NCI-H146 treated with DMSO at 0.1 percent for 48 hours (cell line): ENCODE results near the gene INIP.

ENCODE experiments used
- DNase-seq: peaks from one replicate; lab custom pipeline; 2025; ENCODE audit not compliant: unreplicated experiment; lab: John Stamatoyannopoulos, UW

The INIP gene

DNA sequence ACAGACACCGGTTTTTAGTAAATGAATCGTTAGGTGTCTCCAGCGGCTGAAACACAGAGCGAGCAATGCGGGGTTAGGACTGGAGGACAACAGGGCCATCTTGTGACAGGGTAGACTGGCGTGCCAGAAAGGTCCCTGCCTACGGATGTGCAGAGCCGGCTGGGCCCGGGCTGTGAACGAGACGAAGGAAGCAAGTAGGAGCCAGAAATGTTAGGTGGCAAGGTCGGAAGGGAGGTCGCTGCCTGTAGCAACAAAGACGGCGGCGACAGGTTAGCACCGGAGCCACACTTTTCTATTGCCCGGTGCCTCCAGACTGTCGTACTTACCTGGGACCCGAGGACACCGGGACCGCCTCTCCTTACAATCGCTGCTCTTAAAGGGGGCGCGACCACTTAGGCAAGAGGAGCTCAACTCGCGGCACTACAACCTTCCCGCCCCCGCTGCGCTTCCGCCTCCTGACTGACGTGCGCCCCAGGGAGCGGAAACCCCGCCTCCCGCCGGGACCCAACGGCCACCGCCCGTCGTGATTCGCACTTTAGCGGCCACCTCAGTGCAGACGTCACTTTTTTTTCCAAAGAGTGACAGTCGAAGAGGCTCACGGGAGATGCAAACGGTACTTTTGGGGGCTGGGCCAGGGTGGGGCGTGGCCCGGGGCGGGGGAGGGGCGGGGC is at the start of gene INIP:
TSS of gene INIP (minus strand) at position 457 of the 671 bp plus-strand sequence. CDS start 1,632 bp downstream, outside the sequence.
- peak; percentile 86 for DNase-seq

- DNase-seq: no peak
Observed at GRCh38 chr9:112765281-112765680, 47.4 kb upstream of the INIP start.

DNA sequence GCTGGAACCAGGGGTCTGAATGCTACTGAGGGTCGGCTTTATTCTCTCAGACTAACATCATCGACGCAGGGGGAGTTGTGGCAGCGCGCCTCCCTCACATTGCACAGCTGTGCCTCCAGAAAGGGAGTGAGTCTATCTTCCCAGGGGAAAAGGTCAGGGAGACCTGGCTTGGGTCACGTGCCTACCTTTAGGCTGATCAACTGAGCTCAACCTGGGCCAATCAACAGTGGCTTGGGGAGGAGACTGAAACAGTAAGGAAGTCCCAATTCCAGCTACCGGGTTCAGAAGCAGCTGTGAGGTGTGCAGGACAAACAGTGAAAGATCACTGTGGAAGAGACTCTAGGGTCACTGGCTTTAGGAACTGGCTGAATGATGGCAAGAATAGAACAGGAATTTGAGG is 46.9 kb upstream of the INIP start:
- DNase-seq: no peak

GRCh38 chr9:112764344-112764743 is 46.4 kb upstream of the INIP start:
- no peak for DNase-seq

GRCh38 chr9:112762726-112763518 is 45.0 kb upstream of the INIP start:
- DNase-seq: no peak

GRCh38 chr9:112761912-112762655 is 44.2 kb upstream of the INIP start:
- no peak for DNase-seq

DNA sequence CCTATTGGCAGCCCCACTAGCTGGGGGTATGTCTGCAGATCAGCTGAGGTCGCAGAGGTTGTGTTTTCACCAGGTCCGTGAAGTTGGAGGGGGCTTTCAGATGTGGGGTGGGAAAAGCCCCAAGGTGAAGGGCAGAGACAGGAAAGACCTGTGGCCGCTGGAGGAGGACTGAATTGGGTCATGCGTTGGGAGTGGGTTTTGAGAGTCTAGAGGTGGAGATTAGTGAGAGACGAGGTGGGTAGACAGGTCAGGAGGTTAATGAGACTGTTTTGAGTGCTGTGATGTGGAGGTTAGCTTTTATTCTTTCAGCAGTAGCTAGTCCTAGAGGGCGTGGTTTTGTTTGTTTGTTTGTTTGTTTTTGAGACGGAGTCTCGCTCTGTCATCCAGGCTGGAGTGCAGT is 42.9 kb upstream of the INIP start:
- DNase-seq: no peak

GRCh38 chr9:112757940-112758339 is 40.0 kb upstream of the INIP start:
- DNase-seq: no peak

GRCh38 chr9:112757282-112757883 is 39.5 kb upstream of the INIP start:
- DNase-seq: no peak

DNA sequence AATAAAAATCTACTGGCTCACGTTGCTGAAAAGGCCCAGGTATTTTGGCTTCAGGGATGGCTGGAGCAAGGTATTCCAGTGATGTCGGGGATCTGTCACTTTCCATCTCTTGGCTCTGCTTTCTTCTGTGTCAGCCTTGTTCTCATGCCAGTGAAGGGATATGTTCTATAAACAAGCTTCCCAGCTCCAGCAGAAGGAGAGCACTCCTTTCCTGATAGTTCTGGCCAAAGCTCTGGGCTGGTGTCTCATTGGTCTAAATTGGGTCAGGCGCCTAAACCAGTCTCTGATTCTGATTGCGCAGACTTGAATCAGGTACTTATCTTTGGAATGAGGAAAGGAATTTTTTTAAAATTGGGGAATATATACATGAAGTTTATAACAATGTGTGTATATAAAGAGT is 37.8 kb upstream of the INIP start:
- DNase-seq: no peak

- no peak for DNase-seq
Observed at GRCh38 chr9:112755016-112755427, 37.1 kb upstream of the INIP start.

DNA sequence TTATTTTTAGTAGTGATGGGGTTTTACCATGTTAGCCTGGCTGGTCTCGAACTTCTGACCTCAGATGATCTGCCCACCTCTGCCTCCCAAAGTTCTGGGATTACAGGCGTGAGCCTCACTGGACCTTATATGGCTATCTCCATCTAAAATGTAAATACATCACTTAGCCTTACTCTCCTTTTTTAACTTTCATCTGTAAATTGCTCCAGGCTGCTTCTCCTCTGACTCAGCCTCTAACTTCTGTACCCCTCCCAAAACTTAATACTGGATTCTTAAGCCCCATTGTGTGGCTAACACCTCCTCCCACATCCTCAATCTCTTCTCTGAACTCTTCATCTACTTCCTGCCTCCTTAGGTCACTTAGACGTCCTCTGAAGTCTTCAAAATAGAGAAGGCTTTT is 36.7 kb upstream of the INIP start:
- no peak for DNase-seq

DNA sequence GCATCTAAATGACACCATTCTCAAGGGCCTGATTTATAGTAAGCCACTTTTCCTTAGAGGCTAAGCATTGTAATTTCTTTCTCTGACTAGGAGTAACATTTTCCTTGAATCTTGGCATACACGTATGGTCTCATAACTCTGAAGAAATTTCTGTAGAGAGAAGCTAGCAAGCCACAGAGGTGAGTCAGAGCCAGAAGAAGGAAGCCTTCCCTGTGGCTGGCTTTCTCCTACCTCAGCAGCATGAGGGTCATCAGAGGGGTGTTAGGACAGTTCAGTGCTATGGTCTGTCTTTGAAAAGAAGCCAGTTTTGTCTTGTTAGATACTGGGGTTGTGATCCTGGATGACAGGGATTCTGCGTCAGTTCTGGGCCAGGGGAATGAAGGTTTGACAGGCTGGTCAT is 35.8 kb upstream of the INIP start:
- no peak for DNase-seq

DNA sequence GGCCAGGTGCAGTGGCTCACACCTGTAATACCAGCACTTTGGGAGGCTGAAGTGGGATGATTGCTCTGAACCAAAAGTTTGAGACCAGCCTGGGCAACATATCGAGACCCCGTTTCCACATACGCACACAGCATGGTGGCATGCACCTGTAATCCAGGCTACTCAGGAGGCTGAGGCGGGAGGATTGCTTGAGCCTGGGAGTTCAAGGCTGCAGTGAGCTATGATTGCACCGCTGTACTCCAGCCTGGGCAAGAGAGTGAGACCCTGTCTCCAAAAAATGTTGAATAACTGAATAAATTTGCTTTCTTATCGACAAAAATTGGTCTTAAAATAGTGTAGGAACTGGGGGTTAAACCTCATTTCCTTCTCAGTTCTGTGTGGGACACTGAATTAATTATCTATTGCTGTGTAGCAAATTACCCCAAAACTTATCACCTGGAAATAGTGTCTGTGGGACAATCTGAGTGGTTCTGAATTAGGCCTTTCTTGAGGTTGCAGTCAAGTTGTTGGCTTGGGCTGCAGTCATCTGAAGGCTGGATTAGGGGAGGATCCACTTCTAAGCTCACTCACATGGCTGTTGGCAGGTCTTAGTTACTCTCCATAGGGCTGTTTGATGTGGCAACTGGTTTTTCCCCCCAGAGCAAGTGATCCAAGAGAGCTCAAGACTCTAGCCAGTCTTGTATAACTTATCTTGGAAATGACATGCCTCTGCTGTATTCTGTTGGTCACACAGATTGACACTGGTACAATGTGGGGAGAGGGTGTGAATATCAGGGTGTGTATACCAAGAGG is 34.6 kb upstream of the INIP start:
- DNase-seq: no peak

DNA sequence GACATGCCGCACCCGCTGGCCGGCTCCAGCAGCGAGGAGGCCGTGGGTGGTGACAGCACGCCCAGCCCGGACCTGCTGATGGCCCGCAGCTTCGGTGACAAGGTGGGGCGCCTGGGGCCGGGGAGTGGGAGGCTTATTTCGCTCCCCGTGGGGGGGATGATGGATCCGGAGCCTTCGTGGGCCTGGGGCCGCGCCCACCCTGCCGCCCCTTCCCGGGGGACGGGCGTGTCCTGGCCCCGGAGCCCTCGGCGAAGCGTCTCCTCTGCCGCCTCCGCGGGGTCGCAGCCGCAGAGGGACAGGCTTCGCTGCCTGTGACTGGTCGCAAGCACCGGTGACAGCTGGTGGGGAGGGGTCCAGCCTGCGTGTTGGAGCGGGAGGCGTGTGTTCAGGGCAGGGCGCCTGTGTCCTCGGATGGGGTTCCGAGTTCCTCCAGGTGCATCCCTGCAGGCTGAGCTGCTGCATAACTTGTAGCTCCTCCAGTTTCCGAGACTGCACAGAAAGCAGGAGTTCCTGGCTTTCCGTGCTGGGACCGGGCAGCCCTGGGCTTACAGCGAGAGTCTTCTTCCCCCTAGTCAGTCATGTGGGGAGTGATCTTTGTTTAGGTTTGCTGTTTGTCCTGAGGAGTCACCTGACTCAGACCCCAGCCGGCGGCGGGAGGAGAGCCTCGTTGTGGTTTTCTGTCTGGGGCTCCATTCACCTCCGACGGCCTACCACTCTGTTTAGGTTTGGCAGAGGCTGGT is 33.3 kb upstream of the INIP start:
- peak; percentile 29 for DNase-seq

DNA sequence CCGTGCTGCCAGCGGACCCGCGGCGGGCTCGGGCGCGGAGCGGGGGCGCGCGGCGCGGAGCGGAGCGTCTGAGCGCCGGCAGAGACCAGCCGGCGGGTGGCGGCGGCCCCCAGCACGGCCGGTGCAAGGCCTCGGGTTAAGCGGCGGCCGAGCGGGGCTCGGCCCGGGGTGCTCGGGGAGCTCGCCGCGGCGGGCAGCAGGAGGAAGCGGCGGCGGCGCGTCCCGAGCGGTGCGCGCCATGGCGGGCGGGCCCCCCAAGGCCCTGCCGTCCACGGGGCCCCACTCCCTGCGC is 32.8 kb upstream of the INIP start:
- no peak for DNase-seq

DNA sequence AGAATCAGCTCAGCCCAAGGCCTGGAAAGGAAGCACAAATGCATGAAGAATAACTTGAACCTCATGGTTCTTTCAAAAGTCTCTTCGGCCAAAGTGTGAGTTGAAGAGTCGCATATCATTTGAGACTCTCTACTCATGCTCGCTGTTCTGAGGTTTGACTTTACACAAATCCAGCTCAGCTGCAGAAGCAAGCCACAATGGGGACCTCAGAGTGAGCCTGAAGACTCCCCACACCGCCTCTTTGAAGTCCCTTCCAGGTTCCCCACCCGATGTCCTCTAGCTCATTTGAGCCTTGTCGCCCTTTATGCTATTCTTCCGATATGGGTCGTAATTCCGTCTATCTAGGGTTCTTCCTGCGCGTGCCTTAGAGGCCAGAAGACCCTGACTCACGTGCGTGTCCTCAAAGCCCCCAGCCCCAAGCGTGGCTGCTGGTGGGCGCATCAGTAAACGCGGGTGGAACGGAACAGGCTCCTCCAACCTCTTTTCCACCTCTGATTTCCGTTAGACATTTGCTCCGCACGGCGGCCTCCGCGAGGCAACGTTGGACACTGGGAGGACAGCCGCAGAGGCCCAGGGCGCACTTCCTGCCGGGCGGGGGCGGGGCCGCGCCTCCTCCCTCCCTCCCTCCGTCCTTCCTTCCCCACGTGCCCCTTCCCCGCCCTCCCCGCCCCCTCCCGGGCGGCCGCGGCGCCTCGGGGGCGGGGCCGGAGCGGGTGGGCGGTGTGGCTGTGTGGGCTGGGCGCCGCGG is 32.3 kb upstream of the INIP start, which contains the start of gene SNX30:
TSS of gene SNX30 (plus strand) at position 745 of the 748 bp plus-strand sequence. CDS start 242 bp downstream, outside the sequence.
- peak; percentile 63 for DNase-seq

DNA sequence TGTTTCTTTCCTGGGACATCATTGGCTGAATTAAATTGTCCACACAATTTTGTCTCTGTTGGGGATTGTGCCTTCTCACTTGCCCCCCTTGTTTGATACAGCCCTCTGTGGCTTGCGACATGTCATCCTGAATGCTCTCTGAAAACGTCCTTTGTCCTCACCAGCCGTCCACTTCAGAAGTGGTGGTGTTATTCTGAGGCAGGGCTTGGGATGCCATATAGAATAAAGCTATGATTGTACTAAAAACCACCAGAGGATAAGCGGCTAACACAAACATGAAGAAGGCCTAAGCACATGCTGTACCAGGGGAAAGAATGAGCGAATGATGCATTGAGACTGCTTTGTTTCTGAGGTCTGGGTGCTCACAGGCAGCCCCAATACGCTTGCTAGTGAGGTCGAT is 29.2 kb upstream of the INIP start:
- DNase-seq: no peak

- DNase-seq: no peak
Observed at GRCh38 chr9:112744177-112744576, 26.3 kb upstream of the INIP start.
